OCI-LY1 (cell line): ENCODE results near the gene TMEM151B.
A peak's percentile ranks its signal among the peaks of the same experiment; 100 is the strongest.

Experiments
- H2AFZ ChIP-seq: fragments of 200-600 bp; sonication (generic), shearing (Covaris generic); 2 replicates; pipeline ENCODE4 v1.6.0; 2014; ENCODE audit warnings: antibody characterized with exemption, mild to moderate bottlenecking, low read length
- H3F3A ChIP-seq: fragments of 200-600 bp; sonication (generic), shearing (Covaris generic); 2 replicates; pipeline ENCODE4 v1.6.0; 2014; ENCODE audit warnings: mild to moderate bottlenecking, antibody characterized with exemption, low read length, moderate library complexity; ENCODE audit not compliant: insufficient read depth
- H3K27ac ChIP-seq: fragments of 200-600 bp; sonication (generic); 2 replicates; pipeline ENCODE4 v1.5.1; 2014; ENCODE audit warnings: low read length, mixed run types, mild to moderate bottlenecking, low read depth; ENCODE audit not compliant: poor library complexity, severe bottlenecking
- H3K27me3 ChIP-seq: fragments of 200-600 bp; sonication (generic); 2 replicates; pipeline ENCODE4 v1.6.0; 2014; ENCODE audit warnings: antibody characterized with exemption, mild to moderate bottlenecking, low read length, moderate library complexity; ENCODE audit not compliant: insufficient read depth
- H3K36me3 ChIP-seq: fragments of 200-600 bp; sonication (generic); 2 replicates; pipeline ENCODE4 v1.6.1; 2014; ENCODE audit warnings: mild to moderate bottlenecking, antibody characterized with exemption, low read length, moderate library complexity, mixed read lengths; ENCODE audit not compliant: insufficient read depth
- H3K4me1 ChIP-seq: fragments of 200-600 bp; sonication (generic); 2 replicates; pipeline ENCODE4 v1.5.1; 2014; ENCODE audit warnings: mild to moderate bottlenecking, low read length, moderate library complexity; ENCODE audit not compliant: insufficient read depth, severe bottlenecking
- H3K4me2 ChIP-seq: fragments of 200-600 bp; sonication (generic), shearing (Covaris generic); 2 replicates; pipeline ENCODE4 v1.6.1; 2014; ENCODE audit warnings: low read length
- H3K4me3 ChIP-seq: fragments of 200-600 bp; sonication (generic); 2 replicates; pipeline ENCODE4 v1.5.1; 2014; ENCODE audit warnings: low read length, low read depth, mild to moderate bottlenecking, mixed read lengths; ENCODE audit not compliant: poor library complexity, severe bottlenecking
- H3K79me2 ChIP-seq: fragments of 200-600 bp; shearing (Covaris generic); 2 replicates; pipeline ENCODE4 v1.6.1; 2016; ENCODE audit warnings: mixed run types, low read length, mixed read lengths; ENCODE audit not compliant: insufficient read depth
- H3K9ac ChIP-seq: fragments of 200-600 bp; sonication (generic), shearing (Covaris generic); 2 replicates; pipeline ENCODE4 v1.6.1; 2014; ENCODE audit warnings: mild to moderate bottlenecking, low read length, mixed read lengths
- H3K9me2 ChIP-seq: fragments of 200-600 bp; sonication (generic), shearing (Covaris generic); 2 replicates; pipeline ENCODE4 v1.6.1; 2014; ENCODE audit warnings: low read depth, mild to moderate bottlenecking, low read length, mixed read lengths
- H3K9me3 ChIP-seq: fragments of 200-600 bp; shearing (Covaris generic); 2 replicates; pipeline ENCODE4 v1.6.1; 2014; ENCODE audit warnings: low read length, mixed read lengths
- H4K20me1 ChIP-seq: fragments of 200-600 bp; sonication (generic), shearing (Covaris generic); 2 replicates; pipeline ENCODE4 v1.6.0; 2016; ENCODE audit warnings: mild to moderate bottlenecking, low read length; ENCODE audit not compliant: insufficient read depth
- EZH2 ChIP-seq: fragments of 200-600 bp; sonication (generic), shearing (Covaris generic); IDR thresholded peaks from 2 replicates; pipeline ENCODE4 v1.8.0; 2017; ENCODE audit warnings: borderline replicate concordance, mixed run types, mild to moderate bottlenecking, antibody characterized with exemption, low read length, moderate library complexity, mixed read lengths
- TF ChIP-seq, protein P1 (sequence below): fragments of 200-600 bp; sonication (generic), shearing (Covaris generic); IDR thresholded peaks from 2 replicates; pipeline ENCODE4 v1.5.1; 2017; ENCODE audit warnings: mild to moderate bottlenecking, antibody characterized with exemption, low read length, moderate library complexity, mixed read lengths

TMEM151B gene

GRCh38 chr6:44254191-44255104 lies 15.8 kb upstream of the TMEM151B start:
- peaks cover 64% of the 10 kb centered on the region for H3K36me3 ChIP-seq
- H3K4me2 ChIP-seq = peak overlapping the region; percentile 95; the same call in 1 of the 2 replicates
- H3K27me3 ChIP-seq = no peaks in the 10 kb centered on the region
- H3F3A ChIP-seq = peaks cover 33% of the 10 kb centered on the region
- H3K4me3 ChIP-seq = no peak overlapping the region
- no peak overlapping the region for H3K9ac ChIP-seq
- H3K9me2 ChIP-seq = no peaks in the 10 kb centered on the region
- peaks cover 43% of the 10 kb centered on the region for H3K4me1 ChIP-seq
- H2AFZ ChIP-seq = no peak overlapping the region
- no peaks in the 10 kb centered on the region for H3K9me3 ChIP-seq
- TF ChIP-seq, protein P1, sequence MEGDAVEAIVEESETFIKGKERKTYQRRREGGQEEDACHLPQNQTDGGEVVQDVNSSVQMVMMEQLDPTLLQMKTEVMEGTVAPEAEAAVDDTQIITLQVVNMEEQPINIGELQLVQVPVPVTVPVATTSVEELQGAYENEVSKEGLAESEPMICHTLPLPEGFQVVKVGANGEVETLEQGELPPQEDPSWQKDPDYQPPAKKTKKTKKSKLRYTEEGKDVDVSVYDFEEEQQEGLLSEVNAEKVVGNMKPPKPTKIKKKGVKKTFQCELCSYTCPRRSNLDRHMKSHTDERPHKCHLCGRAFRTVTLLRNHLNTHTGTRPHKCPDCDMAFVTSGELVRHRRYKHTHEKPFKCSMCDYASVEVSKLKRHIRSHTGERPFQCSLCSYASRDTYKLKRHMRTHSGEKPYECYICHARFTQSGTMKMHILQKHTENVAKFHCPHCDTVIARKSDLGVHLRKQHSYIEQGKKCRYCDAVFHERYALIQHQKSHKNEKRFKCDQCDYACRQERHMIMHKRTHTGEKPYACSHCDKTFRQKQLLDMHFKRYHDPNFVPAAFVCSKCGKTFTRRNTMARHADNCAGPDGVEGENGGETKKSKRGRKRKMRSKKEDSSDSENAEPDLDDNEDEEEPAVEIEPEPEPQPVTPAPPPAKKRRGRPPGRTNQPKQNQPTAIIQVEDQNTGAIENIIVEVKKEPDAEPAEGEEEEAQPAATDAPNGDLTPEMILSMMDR = no peak
- TF ChIP-seq EZH2 = no peak
- peak overlapping the region; percentile 71 for H3K27ac ChIP-seq
- no peaks in the 10 kb centered on the region for H3K79me2 ChIP-seq
- no peaks in the 10 kb centered on the region for H4K20me1 ChIP-seq

GRCh38 chr6:44255105-44255808 lies 15.0 kb upstream of the TMEM151B start:
- TF ChIP-seq, protein P1 = no peak
- no peak for TF ChIP-seq EZH2
- peaks cover 33% of the 10 kb centered on the region for H3F3A ChIP-seq

GRCh38 chr6:44255871-44256774 lies 14.1 kb upstream of the TMEM151B start:
- Histone ChIP-seq H3K27me3 (no peaks in the 10 kb centered on the region), H3K27ac (peak overlapping the region; percentile 71), H3K4me3 (peak overlapping the region; percentile 95), H3K4me1 (peaks cover 52% of the 10 kb centered on the region), H3K36me3 (peaks cover 58% of the 10 kb centered on the region), H3K4me2 (peak overlapping the region; percentile 95), H4K20me1 (no peaks in the 10 kb centered on the region), H3K9ac (peak overlapping the region; percentile 85), H3K79me2 (no peaks in the 10 kb centered on the region), H2AFZ (no peak overlapping the region), H3K9me2 (no peaks in the 10 kb centered on the region), H3F3A (peaks cover 33% of the 10 kb centered on the region), H3K9me3 (no peaks in the 10 kb centered on the region)
- TF ChIP-seq, protein P1 = no peak
- TF ChIP-seq EZH2 = no peak

More at GRCh38 chr6:44255105-44255808, 15.0 kb upstream of the TMEM151B start:
- H2AFZ ChIP-seq = no peak overlapping the region
- H3K79me2 ChIP-seq = no peaks in the 10 kb centered on the region
- no peaks in the 10 kb centered on the region for H3K9me3 ChIP-seq
- no peaks in the 10 kb centered on the region for H3K9me2 ChIP-seq
- H3K27ac ChIP-seq = peak overlapping the region; percentile 71
- no peaks in the 10 kb centered on the region for H4K20me1 ChIP-seq
- H3K4me3 ChIP-seq = peak overlapping the region; percentile 95
- peaks cover 64% of the 10 kb centered on the region for H3K36me3 ChIP-seq
- H3K4me2 ChIP-seq = peak overlapping the region; percentile 95
- no peak overlapping the region; the same call in 1 of the 2 replicates for H3K9ac ChIP-seq
- peaks cover 44% of the 10 kb centered on the region for H3K4me1 ChIP-seq
- H3K27me3 ChIP-seq = no peaks in the 10 kb centered on the region
